ENCODE measurements around the gene NUTM1.
A peak's percentile ranks its signal among the peaks of the same experiment; 100 is the strongest.

NUTM1 gene

DNA sequence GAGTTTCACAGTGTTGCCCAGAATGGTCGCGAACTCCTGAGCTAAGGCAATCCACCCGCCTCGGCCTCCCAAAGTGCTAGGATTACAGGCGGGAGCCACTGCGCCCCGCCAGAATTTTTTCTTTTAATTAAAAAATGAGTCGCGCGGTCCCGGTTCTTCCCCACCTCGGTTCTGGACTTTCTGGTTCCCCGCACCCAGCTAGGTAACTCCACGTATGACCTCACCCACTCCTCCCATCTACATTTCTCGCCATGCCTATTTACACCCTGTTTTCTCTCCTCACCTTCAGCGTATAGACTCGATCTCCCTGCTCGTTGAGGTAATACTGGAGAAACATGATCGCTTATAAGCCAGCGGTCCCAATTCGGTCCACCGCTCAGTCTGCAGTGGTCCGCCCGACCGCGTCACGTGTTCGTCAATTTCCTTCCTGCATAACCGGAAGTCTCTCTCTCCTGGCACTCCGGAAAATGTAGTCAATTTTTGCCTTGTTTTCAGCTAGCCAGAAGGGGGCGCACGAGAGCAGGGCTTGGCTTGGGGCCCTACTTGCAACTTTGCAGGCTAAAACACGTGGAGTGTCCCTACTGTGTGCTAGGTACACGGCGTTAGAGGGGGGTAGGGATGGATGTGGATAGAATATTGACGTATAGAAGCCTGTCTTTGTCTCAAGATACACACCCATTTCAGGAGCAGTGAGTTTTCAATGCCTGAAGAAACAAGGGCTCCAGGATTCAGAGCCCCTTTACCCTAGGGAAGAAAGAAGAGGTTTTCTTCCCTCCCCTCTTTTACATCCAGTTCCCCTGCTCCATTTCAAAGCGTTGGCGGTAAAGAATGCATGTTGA lies at the start of gene NUTM1, which contains the start of gene NOP10:
TSS of gene NUTM1 (plus strand) at position 579 of the 839 bp plus-strand sequence. CDS start 382 bp downstream, outside the sequence.
TSS of gene NOP10 (minus strand) at position 400 of the 839 bp plus-strand sequence. CDS start at position 337, 63 bp downstream.
- peak; percentile 93 for DNase-seq (ENCODE audit: low spot score)

DNA sequence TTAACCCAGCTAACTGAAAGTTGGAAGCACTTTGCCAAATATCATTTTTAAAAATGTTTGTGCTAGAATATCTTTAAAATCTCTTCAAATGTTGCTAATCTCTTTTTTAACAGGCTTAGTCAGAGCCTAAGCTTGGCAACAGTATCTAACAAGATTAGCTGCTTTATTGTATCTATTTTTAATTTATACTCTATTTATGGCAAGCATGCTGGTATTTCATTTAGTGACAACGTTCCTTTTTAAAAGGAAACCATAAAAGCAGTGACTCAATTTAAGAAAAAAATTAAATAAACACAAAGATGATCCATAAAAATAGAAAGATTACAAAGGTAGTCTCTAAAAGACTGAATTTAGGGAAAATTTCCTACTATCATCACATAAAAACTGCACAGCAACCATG lies 46.1 kb upstream of the NUTM1 start:
- no peak for DNase-seq (ENCODE audit: low spot score)

- no peak for DNase-seq (ENCODE audit: low spot score)
Measured at GRCh38 chr15:34301058-34301457, 42.1 kb upstream of the NUTM1 start.

DNA sequence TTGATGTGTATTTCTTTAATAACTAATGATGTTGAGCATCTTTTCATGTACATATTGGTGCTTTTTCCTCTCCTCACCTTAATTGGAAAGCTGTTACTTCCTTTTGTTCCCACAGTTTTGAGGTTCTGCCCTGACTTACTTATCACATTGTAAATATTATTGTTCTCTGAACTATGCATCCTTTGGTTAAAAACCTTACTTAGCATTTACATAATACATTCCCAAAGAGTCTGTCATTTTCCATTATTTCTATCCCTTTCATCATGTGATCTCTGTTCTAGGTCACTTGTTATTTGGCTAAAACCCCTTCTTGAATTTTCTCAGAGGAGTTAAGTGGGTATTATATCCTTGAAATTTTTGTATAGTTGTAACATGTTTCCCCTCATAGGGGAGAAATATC lies 38.5 kb upstream of the NUTM1 start:
- DNase-seq (ENCODE audit: low spot score): no peak

DNA sequence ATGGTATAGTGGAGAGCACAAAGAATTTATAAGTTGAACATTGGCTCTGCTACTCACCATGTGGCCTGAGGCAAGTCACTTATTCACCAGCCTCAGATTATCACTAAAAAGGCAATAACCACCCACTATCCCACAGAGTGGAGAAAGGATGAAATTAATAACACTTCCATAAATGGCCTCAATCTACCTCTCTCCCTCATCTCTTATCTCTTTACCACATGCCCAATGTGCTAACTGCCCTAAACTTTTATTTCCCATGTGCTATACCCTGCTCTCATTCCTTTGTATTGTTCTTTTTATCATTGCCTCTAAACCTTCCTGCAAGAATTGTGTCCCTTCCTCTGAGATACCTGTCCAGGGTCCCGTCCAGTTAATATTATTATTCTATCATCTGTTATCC lies 31.6 kb upstream of the NUTM1 start:
- DNase-seq (ENCODE audit: low spot score): no peak

DNA sequence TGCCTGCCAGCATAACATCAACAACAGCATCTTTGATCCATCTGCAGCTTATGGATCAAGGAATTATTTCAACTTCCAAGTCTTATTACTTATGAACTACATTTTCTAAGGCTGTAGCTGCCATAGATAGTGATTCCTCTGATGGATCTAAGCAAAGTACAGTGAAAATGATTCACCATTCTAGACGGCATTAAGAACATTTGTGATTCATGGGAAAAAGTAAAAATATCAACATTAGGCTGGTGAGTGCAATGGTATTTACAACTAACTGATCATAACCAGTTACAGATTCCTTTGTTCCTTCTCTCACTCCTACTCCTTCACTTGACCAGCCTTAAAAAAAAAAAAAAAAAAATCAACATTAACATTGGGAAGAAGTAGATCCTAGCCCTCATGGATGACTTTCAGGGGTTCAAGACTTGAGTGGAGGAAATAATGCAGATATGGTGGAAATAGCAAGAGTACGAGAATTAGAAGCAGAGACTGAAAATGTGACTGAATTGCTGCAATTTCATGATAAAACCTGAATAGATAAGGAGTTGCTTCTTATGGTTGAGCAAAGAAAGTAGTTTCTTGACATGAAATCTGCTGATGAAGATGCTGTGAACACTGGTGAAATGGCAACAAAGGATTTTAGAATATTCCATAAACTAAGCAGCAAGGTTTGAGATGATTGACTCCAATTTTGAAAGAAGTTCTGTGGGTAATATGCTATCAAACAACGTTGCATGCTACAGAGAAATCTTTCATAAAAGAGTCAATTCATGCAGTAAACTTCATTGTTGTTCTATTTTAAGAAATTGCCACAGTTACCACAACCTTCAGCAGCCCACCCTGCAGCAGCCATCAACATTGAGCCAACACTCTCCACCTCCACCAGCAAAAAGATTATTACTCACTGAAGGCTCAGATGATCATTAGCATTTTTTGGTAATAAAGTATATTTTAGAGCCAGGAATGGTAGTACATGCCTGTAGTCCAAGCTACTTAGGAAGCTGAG lies 28.3 kb upstream of the NUTM1 start:
- DNase-seq (ENCODE audit: low spot score): no peak

DNA sequence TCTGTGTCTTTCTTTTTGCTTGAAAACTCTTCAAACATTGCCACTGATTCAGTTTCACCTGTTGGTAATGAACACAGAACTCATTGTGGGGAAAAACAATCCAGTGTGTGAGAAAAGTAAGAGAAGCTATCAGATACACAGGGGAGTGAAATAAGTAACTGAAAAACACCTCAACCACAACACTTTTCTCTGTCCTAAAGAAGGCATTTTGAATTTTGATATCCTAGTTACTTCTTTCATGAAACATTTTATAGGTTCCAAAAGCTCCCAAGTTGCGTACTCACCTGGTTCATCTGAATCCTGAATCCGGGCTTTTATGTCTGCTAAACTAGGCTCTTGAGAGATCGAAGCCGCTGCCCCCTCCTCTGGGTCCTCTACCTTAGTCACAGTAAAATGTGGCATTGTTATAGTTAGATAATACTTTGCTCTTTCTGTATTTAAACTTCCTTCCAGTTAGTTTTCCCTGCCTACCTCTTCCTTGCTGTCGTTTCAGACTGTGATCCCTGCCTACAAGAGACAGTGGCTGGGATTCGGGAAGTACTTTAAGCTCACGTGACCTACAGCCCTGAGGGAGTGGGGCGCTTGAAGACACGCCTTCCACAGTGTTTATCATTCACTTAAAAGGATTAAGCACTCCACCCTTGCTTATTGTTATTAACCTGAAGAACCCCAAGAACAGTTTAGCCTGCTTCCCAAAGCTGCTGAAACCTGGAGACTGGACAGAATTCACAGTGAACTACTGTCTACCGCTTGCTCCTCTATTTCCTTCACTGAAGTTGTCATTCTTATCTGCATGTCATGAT lies 24.6 kb upstream of the NUTM1 start:
- peak; percentile 33 for DNase-seq (ENCODE audit: low spot score)

GRCh38 chr15:34323217-34323616 lies 19.9 kb upstream of the NUTM1 start:
- no peak for DNase-seq (ENCODE audit: low spot score)

- DNase-seq (ENCODE audit: low spot score): no peak
Measured at GRCh38 chr15:34324933-34325332, 18.2 kb upstream of the NUTM1 start.

- no peak for DNase-seq (ENCODE audit: low spot score)
Measured at GRCh38 chr15:34325368-34325767, 17.7 kb upstream of the NUTM1 start.

DNA sequence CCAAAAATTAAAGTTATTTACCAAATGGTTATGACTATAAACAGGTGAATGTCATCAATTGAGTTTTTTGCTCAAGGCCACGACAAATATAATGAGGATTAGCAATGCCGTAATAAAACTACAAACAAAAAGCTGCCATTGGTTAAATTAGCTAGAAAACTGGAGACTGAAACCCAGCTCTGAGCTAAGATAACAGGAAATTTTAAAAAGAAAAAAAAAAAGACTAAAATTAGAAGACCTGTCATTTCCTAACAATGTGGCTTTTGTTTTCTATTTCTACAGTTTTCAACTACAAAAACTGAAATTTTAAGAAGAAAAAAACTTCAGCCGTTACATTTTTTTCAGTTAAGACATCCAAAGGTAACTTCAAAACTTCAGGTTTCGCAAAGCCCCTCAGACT lies 15.2 kb upstream of the NUTM1 start:
- no peak for DNase-seq (ENCODE audit: low spot score)

- DNase-seq (ENCODE audit: low spot score): no peak
Measured at GRCh38 chr15:34329006-34329405, 14.1 kb upstream of the NUTM1 start.

DNA sequence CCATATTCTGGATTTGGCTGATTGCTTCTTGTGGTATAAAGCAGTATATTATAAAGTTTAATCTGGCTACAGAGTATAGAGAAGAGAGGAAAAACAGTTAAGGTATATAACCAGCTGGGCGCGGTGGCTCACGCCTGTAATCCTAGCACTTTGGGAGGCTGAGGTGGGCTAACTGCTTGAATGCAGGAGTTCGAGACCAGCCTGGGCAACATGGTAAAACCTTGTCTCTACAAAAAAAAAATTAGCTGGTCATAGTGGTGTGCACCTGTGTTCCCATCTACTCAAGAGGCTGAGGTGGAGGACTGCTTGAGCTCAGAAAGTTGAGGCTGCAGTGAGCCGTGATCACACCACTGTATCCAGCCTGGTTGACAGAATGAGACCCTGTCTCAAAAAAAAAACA lies 12.8 kb upstream of the NUTM1 start:
- DNase-seq (ENCODE audit: low spot score): no peak

DNA sequence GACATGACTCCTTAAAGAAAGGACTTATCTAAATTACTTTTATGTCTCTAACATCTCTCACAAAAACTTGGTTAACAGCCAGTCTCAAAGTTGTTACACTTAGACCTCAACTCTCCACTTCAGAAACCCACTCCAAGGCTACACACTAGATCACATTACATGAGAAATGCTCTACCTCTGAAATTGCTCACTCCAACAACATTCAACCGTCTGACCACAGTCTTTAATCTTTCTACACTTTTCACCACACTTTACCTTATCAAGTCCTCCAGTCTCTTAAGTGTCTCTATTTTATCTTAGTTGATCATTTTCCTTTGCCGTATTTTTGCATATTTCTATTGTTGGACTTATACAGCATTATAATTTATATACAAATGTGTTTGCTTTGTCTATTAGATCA lies 11.3 kb upstream of the NUTM1 start:
- peak; percentile 59 for DNase-seq (ENCODE audit: low spot score)

- DNase-seq (ENCODE audit: low spot score): no peak
Measured at GRCh38 chr15:34332553-34333120, 10.5 kb upstream of the NUTM1 start.

DNA sequence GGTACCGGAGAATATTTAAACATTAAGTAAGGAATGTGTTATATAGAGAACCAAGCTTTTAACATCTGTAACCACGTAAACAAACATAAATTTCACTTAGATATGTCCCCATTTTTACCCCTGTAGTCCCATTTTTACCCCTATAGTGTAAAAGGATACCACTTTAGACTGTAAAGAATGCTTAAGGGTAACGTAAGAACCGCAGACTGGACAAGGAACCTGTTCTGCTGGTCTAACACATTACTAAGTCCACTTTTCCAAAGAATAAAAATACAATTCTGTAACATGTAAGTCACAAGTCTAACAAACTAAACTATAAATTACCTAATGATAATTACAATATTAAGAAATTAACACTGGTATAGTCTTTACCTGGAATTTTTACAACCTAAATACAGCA lies 8.4 kb upstream of the NUTM1 start:
- no peak for DNase-seq (ENCODE audit: low spot score)

DNA sequence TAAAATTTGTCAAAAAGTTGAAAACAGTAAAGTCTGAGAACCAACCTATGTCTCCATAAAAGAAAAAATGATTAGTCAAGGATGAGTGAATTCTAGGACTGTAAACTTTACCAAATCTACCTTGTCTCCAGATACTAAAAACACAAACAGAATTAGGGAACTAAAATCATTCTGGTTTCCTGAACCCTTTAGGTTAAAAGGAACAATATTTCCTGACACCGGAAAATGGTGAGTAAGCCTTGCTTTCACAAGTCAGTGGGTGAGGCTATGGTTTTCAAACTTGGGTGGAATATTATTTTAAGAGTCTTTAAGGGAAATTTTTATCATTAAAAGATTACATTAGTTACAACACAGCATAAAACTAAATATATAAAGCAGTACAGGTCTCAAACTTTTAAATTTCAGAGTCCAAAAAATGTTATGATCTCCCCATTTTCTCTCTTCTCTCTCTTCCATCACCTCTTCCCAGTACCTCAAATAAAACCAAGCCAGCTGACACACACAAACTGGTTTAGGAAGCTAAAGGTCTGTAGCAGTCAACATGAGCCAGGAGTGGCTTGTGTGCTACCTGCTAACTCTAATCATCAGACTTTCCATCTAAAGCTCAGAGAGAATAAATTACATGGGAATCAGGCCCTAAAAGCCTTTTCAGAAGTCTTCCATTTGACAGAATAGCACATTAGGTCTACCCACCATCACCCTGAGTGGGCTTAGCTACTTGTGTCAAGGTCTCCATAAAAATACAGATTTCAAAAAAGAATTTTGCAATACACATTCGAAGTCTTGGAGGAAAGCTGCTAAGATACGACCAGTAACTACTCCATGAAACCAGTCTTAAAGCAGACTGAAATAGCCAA lies 7.7 kb upstream of the NUTM1 start:
- peak; percentile 46 for DNase-seq (ENCODE audit: low spot score)

GRCh38 chr15:34336231-34336990 lies 6.7 kb upstream of the NUTM1 start:
- DNase-seq (ENCODE audit: low spot score): peak; percentile 61

GRCh38 chr15:34336991-34337556 lies 6.0 kb upstream of the NUTM1 start:
- DNase-seq (ENCODE audit: low spot score): no peak

Measured in CD4-positive, alpha-beta T cell treated with Interleukin-15 for 4 hours (primary cell).